Transverse colon (tissue), 4 donors: Measurements from ENCODE around the gene APBB2. TPM values are rescaled to one million over a fixed set of nuclear protein-coding genes. Genes with fewer than 3 reads are reported as not detected.

ENCODE experiments used
- DNase-seq: peaks from one replicate; pipeline ENCODE4 v3.0.0-alpha.2; 2019
- H3K27ac ChIP-seq, 4 donors: fragments of 200-600 bp; sonication (generic); 2 replicates each; pipeline ENCODE4 v1.5.1; 2016 to 2018; ENCODE audit warnings: inconsistent platforms in 4 of 4
- H3K27me3 ChIP-seq: fragments of 200-600 bp; sonication (generic); 2 replicates; pipeline ENCODE4 v1.5.1; 2017; ENCODE audit warnings: inconsistent platforms
- H3K36me3 ChIP-seq, 4 donors: fragments of 200-600 bp; sonication (generic); 2 replicates each; pipeline ENCODE4 v1.5.1; 2017 to 2019; ENCODE audit warnings: inconsistent platforms in 4 of 4
- H3K4me1 ChIP-seq, 4 donors: fragments of 200-600 bp; sonication (generic); 2 replicates each; pipeline ENCODE4 v1.5.1; 2017 to 2020; ENCODE audit warnings: inconsistent platforms in 4 of 4
- H3K4me3 ChIP-seq, 4 donors: fragments of 200-600 bp; sonication (generic); 1 replicate in 1 of 4; 2 replicates in 3 of 4; pipeline versions ENCODE4 v1.5.1 to v1.6.1; 2017 to 2019; ENCODE audit warnings: inconsistent platforms in 4 of 4
- H3K9me3 ChIP-seq, 2 donors: fragments of 200-600 bp; sonication (generic); 2 replicates each; pipeline ENCODE4 v1.5.1; 2017 to 2019; ENCODE audit warnings: inconsistent platforms in 2 of 2
- CTCF ChIP-seq, 5 experiments: fragments of 200-600 bp in 3 of 5; fragments of 450-650 bp in 2 of 5; sonication (generic) in 3 of 5; IDR thresholded peaks; 1 replicate in 2 of 5; 2 replicates in 3 of 5; pipeline ENCODE4 v1.5.1; 2016 to 2017; ENCODE audit warnings: antibody characterized with exemption in 5 of 5, inconsistent platforms in 3 of 5, mild to moderate bottlenecking in 2 of 5, moderate library complexity in 1 of 5
- EP300 ChIP-seq: sonication (generic); formaldehyde crosslinking; IDR thresholded peaks from one replicate; pipeline ENCODE4 v1.6.1; 2017; ENCODE audit warnings: antibody characterized with exemption, low read depth
- POLR2A ChIP-seq: fragments of 450-650 bp; IDR thresholded peaks from one replicate; pipeline ENCODE4 v1.6.1; 2016; ENCODE audit warnings: antibody characterized with exemption, mild to moderate bottlenecking, moderate library complexity
- POLR2AphosphoS5 ChIP-seq, 3 donors: sonication (generic); formaldehyde crosslinking; IDR thresholded peaks; one replicate each; pipeline ENCODE4 v1.6.1; 2016; ENCODE audit warnings: antibody characterized with exemption in 3 of 3
- WGBS, 2 donors: methylation state at CpG; one replicate each; pipeline ENCODE4 v1.1.5; 2018; ENCODE audit warnings: low coverage in 1 of 2; 5-methylcytosine and 5-hydroxymethylcytosine counted together
- in situ Hi-C, 4 donors: fragments of 200-750 bp; cut with MboI; loops; one replicate each; pipeline versions ENCODE4 v1.15.0 to v1.15.1; 2017; ENCODE audit warnings: low sequenced_read_pairs in 3 of 4, low pct_ligation_motif_present in 1 of 4, low pct_unique_long_range_greater_than_20kb in 1 of 4
- intact Hi-C: fragments of 100-400 bp; cut with DNase I; formaldehyde crosslinking; loops from one replicate; pipeline ENCODE4 v1.15.1; 2023; ENCODE audit warnings: low total_unique reads
- total RNA-seq, 4 donors: library from RNA; depleted of rRNA; stranded (reverse); fragments of >200 nt; gene quantifications; one replicate each; pipeline ENCODE4 v1.1.0, GENCODE V29; 2016

Gene APBB2
- total RNA-seq, 4 donors from 2014 or later = 37.1 to 138 (median 90.1) TPM

GRCh38 chr4:41207291-41207831 lies 7.0 kb downstream of the APBB2 start:
- no peak overlapping the region for H3K27ac ChIP-seq
- H3K9me3 ChIP-seq = no peaks in the 10 kb centered on the region
- no peaks in the 10 kb centered on the region for H3K27me3 ChIP-seq
- in situ Hi-C loops = loop anchor here in 1 of 4 donors (25.0 kb wide), 1 partner anchor 220 kb away; no protein-coding TSS in a partner anchor
- no peaks in the 10 kb centered on the region for H3K36me3 ChIP-seq
- TF ChIP-seq POLR2AphosphoS5 (IDR thresholded peaks at IDR 0.05) (no peak), EP300 (no peak), POLR2A (no peak), CTCF (IDR thresholded peaks at IDR 0.05) (no peak)
- H3K4me1 ChIP-seq = peaks cover 13 to 49% (median 28%) of the 10 kb centered on the region in 4 donors
- DNase-seq = no peak
- H3K4me3 ChIP-seq = no peak overlapping the region
- intact Hi-C loops = no loop called here

- in situ Hi-C loops (loop anchor here in 1 of 4 donors (25.0 kb wide), 1 partner anchor 219 kb away; no protein-coding TSS in a partner anchor), intact Hi-C loops (no loop called here)
- H3K27ac ChIP-seq = no peak overlapping the region
- H3K27me3 ChIP-seq = no peaks in the 10 kb centered on the region
- TF ChIP-seq EP300 (no peak), CTCF (IDR thresholded peaks at IDR 0.05) (no peak), POLR2AphosphoS5 (IDR thresholded peaks at IDR 0.05) (no peak)
- no peaks in the 10 kb centered on the region for H3K36me3 ChIP-seq
- H3K4me3 ChIP-seq = no peak overlapping the region
- no peaks in the 10 kb centered on the region for H3K9me3 ChIP-seq
- WGBS, 2 donors = 83% methylated on average over 2 of the region's 2 CpGs; no CpG with 5 or more reads in 1 of the 2 donors
- DNase-seq = no peak
- peaks cover 8 to 44% (median 24%) of the 10 kb centered on the region in 4 donors for H3K4me1 ChIP-seq
Measured at GRCh38 chr4:41205854-41206460, 8.4 kb downstream of the APBB2 start.

- Histone ChIP-seq H3K4me1 (peaks cover 8 to 40% (median 23%) of the 10 kb centered on the region in 4 donors), H3K36me3 (no peaks in the 10 kb centered on the region), H3K4me3 (no peak overlapping the region), H3K9me3 (no peaks in the 10 kb centered on the region), H3K27me3 (no peaks in the 10 kb centered on the region), H3K27ac (no peak overlapping the region)
- 40 to 56% methylated on average over 1 to 3 of the region's 3 CpGs for WGBS, 2 donors
- intact Hi-C loops (no loop called here), in situ Hi-C loops (loop anchor here in 1 of 4 donors (25.0 kb wide), 1 partner anchor 218 kb away; no protein-coding TSS in a partner anchor)
- TF ChIP-seq POLR2A (no peak), EP300 (no peak), POLR2AphosphoS5 (IDR thresholded peaks at IDR 0.05) (no peak), CTCF (IDR thresholded peaks at IDR 0.05) (no peak)
- no peak for DNase-seq
Measured at GRCh38 chr4:41205130-41205529, 9.2 kb downstream of the APBB2 start.

DNA sequence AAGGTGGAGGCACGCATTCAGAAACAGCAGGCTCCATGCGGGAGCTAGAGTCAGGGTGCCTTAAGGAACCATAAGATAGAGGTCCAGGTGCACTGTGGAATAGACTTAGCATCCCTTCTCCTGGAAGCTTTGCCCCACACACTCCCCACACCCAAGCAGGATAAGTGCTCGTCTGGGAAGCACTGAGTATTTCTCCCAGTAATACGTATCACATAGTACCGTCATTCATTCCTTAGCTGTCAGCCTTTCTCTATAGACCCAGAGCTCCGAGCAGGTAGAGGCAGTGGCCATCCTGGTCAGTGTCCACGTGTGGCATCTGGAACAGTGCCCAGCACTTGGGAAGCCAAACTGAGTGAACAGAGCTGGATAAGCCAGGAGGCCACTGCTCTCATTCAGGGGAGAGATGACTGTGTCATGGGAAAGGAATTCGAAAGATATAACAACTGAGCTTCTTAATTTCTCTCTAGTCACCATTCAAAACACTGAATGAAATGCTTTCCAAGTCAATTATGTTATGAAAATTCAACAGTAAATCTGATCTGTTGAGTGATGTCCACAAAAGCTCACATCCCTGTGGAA lies 9.9 kb downstream of the APBB2 start:
- no peak for DNase-seq
- peaks cover 8 to 34% (median 22%) of the 10 kb centered on the region in 4 donors for H3K4me1 ChIP-seq
- H3K36me3 ChIP-seq = no peaks in the 10 kb centered on the region
- intact Hi-C loops (no loop called here), in situ Hi-C loops (loop anchor here in 1 of 4 donors (25.0 kb wide), 1 partner anchor 217 kb away; no protein-coding TSS in a partner anchor)
- no peaks in the 10 kb centered on the region for H3K9me3 ChIP-seq
- H3K4me3 ChIP-seq = no peak overlapping the region
- no peaks in the 10 kb centered on the region for H3K27me3 ChIP-seq
- no peak for TF ChIP-seq CTCF (IDR thresholded peaks at IDR 0.05)
- H3K27ac ChIP-seq = peak overlapping the region in 2 of 4 donors; percentile 12 to 43
- WGBS, 2 donors = 40 to 56% methylated on average over 1 to 8 of the region's 8 CpGs
